ENCODE results near the gene ACACA.

- TF ChIP-seq CTCF (conservative IDR thresholded peaks at IDR 0.05; ENCODE audit: low read depth in 2 of 2) (no peak), NANOG (IDR thresholded peaks at IDR 0.05; ENCODE audit: borderline replicate concordance) (no peak), EZH2 (IDR thresholded peaks at IDR 0.05; ENCODE audit: low read depth, unreplicated experiment) (no peak), POLR2AphosphoS5 (IDR thresholded peaks at IDR 0.05; ENCODE audit: low read depth) (no peak), EZH2phosphoT487 (IDR thresholded peaks at IDR 0.05; ENCODE audit: unreplicated experiment) (no peak), REST (IDR thresholded peaks at IDR 0.05; ENCODE audit: unreplicated experiment) (no peak), JUNB (IDR thresholded peaks at IDR 0.05; ENCODE audit: unreplicated experiment) (no peak), ETS1 (IDR thresholded peaks at IDR 0.05) (no peak), CREB1 (CRISPR knock-in tag; IDR thresholded peaks at IDR 0.05; ENCODE audit: low read depth) (no peak)
These were observed 94.3 kb downstream of the ACACA start for GRCh38 chr17:37312137-37312923.

Measured in GM23338 (cell line).